ENCODE results near the gene ARHGAP26. TPM values are rescaled to one million over a fixed set of nuclear protein-coding genes. Genes with fewer than 3 reads are reported as not detected.
A peak's percentile ranks its signal among the peaks of the same experiment; 100 is the strongest.

The ARHGAP26 gene
- total and polyA plus RNA-seq, 2 of the 4 experiments (the other 2 are of a cell fraction) = 0.54 to 0.56 TPM

DNA sequence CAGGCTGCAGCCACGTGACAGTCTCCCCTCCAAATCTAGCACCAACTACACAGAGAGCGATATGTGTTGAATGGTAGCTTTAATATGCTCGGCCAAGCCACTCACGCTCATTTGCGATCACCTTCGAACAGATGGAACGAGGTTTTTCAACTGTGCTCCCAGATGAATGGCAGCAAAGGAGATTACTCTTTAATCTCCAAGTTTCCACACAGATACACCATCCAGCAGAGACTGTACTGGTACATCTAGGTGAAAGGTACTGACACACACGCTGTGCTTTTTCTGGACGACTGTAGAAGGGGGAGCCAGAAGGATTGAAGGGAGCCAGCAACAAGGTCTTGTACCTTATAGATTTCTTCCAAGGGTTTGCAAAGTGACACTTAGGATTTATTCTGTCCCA is 369.4 kb downstream of the ARHGAP26 start:
- no peak overlapping the region for H2AK9ac ChIP-seq (replicated peaks; ENCODE audit: low read depth, low read length, poor library complexity)
- no peak overlapping the region for H4K5ac ChIP-seq (ENCODE audit: low read depth, low read length)
- H4K8ac ChIP-seq (ENCODE audit: low read depth in 2 of 2, low read length in 2 of 2) = no peak overlapping the region
- H3K27me3 ChIP-seq (ENCODE audit: control insufficient read depth, insufficient read depth, low read length) = no peaks in the 10 kb centered on the region
- 0 out of 2 replicates have a peak overlapping the region, but pooled peaks have one; percentile 10 for H2BK20ac ChIP-seq (ENCODE audit: low read depth, low read length)
- no peak overlapping the region for H3K18ac ChIP-seq (ENCODE audit: low read depth, low read length)
- H3K4me2 ChIP-seq (ENCODE audit: low read depth, low read length) = no peak overlapping the region
- H3K9me1 ChIP-seq (ENCODE audit: insufficient read depth, low read length) = peaks cover 10% of the 10 kb centered on the region
- H3K56ac ChIP-seq (ENCODE audit: extremely low read depth, insufficient read depth, low read length) = no peak overlapping the region
- H3K27ac ChIP-seq (ENCODE audit: insufficient read depth, low read length) = no peak overlapping the region
- no peak for DNase-seq
- no peak overlapping the region for H4K91ac ChIP-seq (ENCODE audit: insufficient read depth, low read depth, low read length)
- no peak overlapping the region; the same call in 2 of the 3 replicates for H2BK15ac ChIP-seq (ENCODE audit: low read depth, low read length)
- H3K4me1 ChIP-seq (ENCODE audit: control insufficient read depth, insufficient read depth, low read length) = peaks cover 6% of the 10 kb centered on the region; the same call in 1 of the 2 replicates
- H3K79me1 ChIP-seq (ENCODE audit: low read depth in 1 of 2, low read length in 2 of 2) = no peaks in the 10 kb centered on the region
- H3K14ac ChIP-seq (replicated peaks; ENCODE audit: low read depth, low read length) = no peak overlapping the region
- H2BK120ac ChIP-seq (ENCODE audit: low read depth, low read length) = no peak overlapping the region
- H2AK5ac ChIP-seq (ENCODE audit: low read depth, low read length) = no peak overlapping the region
- H3K4ac ChIP-seq (ENCODE audit: low read depth, low read length) = no peak overlapping the region; the same call in 1 of the 2 replicates
- H3K23ac ChIP-seq (ENCODE audit: low read depth, low read length) = no peak overlapping the region
- no peak overlapping the region for H3K9ac ChIP-seq (ENCODE audit: low read depth, low read length)
- no CpG with 5 or more reads among the region's 9 CpGs for WGBS, 2 experiments (ENCODE audit: extremely low coverage in 2 of 2, insufficient read length in 1 of 2)
- in situ Hi-C loops (cut with MboI; ENCODE audit: low sequenced_read_pairs) = no loop called here
- dilution Hi-C loops (cut with HindIII; ENCODE audit: low sequenced_read_pairs, unreplicated experiment) = no loop called here
- TF ChIP-seq MAFK (IDR thresholded peaks at IDR 0.05; ENCODE audit: low read depth, low read length) (no peak), CEBPB (IDR thresholded peaks at IDR 0.05; ENCODE audit: low read depth, low read length) (no peak)
- TF ChIP-seq, protein P1, sequence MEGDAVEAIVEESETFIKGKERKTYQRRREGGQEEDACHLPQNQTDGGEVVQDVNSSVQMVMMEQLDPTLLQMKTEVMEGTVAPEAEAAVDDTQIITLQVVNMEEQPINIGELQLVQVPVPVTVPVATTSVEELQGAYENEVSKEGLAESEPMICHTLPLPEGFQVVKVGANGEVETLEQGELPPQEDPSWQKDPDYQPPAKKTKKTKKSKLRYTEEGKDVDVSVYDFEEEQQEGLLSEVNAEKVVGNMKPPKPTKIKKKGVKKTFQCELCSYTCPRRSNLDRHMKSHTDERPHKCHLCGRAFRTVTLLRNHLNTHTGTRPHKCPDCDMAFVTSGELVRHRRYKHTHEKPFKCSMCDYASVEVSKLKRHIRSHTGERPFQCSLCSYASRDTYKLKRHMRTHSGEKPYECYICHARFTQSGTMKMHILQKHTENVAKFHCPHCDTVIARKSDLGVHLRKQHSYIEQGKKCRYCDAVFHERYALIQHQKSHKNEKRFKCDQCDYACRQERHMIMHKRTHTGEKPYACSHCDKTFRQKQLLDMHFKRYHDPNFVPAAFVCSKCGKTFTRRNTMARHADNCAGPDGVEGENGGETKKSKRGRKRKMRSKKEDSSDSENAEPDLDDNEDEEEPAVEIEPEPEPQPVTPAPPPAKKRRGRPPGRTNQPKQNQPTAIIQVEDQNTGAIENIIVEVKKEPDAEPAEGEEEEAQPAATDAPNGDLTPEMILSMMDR (conservative IDR thresholded peaks at IDR 0.05; ENCODE audit: low read depth, low read length) = no peak
- ChIA-PET POLR2A (ENCODE audit: unreplicated experiment) (no interaction called here), CTCF (no interaction called here)
- no peaks in the 10 kb centered on the region for H4K20me1 ChIP-seq (ENCODE audit: insufficient read depth, low read length)
- H3K36me3 ChIP-seq (ENCODE audit: control insufficient read depth, insufficient read depth, low read length) = no peaks in the 10 kb centered on the region
- H3K4me3 ChIP-seq (ENCODE audit: insufficient read depth, low read depth, low read length) = no peak overlapping the region
- no peak for ATAC-seq (ENCODE audit: low read depth)
- intact Hi-C loops (cut with micrococcal nuclease) = no loop called here
- no peak overlapping the region for H2AFZ ChIP-seq (replicated peaks; ENCODE audit: low read length, poor library complexity)
- no TSS peak for BruUV-seq (replicated peaks)
- no peaks in the 10 kb centered on the region for H3K9me3 ChIP-seq (ENCODE audit: control insufficient read depth, insufficient read depth, low read length)
- no peak overlapping the region for H2BK5ac ChIP-seq (ENCODE audit: low read depth, low read length, poor library complexity, severe bottlenecking)
